Measurements from ENCODE around the gene TTLL10. TPM values are rescaled to one million over a fixed set of nuclear protein-coding genes. Genes with fewer than 3 reads are reported as not detected.

TTLL10 gene
- total and polyA plus RNA-seq, 2 of the 4 experiments (the other 2 are of a cell fraction) = not detected

- Histone ChIP-seq H4K91ac (ENCODE audit: insufficient read depth, low read depth, low read length) (no peak within 1 kb of the TSS), H4K20me1 (ENCODE audit: insufficient read depth, low read length) (no peaks in the 10 kb centered on the region; the same call in 1 of the 2 replicates), H4K5ac (ENCODE audit: low read depth, low read length) (no peak within 1 kb of the TSS), H3K14ac (replicated peaks; ENCODE audit: low read depth, low read length) (no peak within 1 kb of the TSS), H2BK5ac (ENCODE audit: low read depth, low read length, poor library complexity, severe bottlenecking) (no peak within 1 kb of the TSS), H2BK20ac (ENCODE audit: low read depth, low read length) (no peak within 1 kb of the TSS), H3K36me3 (ENCODE audit: control insufficient read depth, insufficient read depth, low read length) (peaks cover 9% of the 10 kb centered on the region; the same call in 1 of the 2 replicates), H3K27me3 (ENCODE audit: control insufficient read depth, insufficient read depth, low read length) (no peaks in the 10 kb centered on the region), H3K9ac (ENCODE audit: low read depth, low read length) (no peak within 1 kb of the TSS), H2BK120ac (ENCODE audit: low read depth, low read length) (no peak within 1 kb of the TSS), H3K56ac (ENCODE audit: extremely low read depth, insufficient read depth, low read length) (no peak within 1 kb of the TSS), H3K4me1 (ENCODE audit: control insufficient read depth, insufficient read depth, low read length) (peaks cover 13% of the 10 kb centered on the region), H4K8ac (ENCODE audit: low read depth in 2 of 2, low read length in 2 of 2) (no peak within 1 kb of the TSS), H3K27ac (ENCODE audit: insufficient read depth, low read length) (no peak within 1 kb of the TSS), H3K18ac (ENCODE audit: low read depth, low read length) (no peak within 1 kb of the TSS), H3K9me1 (ENCODE audit: insufficient read depth, low read length) (no peaks in the 10 kb centered on the region), H2BK15ac (ENCODE audit: low read depth, low read length) (no peak within 1 kb of the TSS; the same call in 2 of the 3 replicates), H2AFZ (replicated peaks; ENCODE audit: low read length, poor library complexity) (no peak within 1 kb of the TSS), H3K4me3 (ENCODE audit: insufficient read depth, low read depth, low read length) (no peak within 1 kb of the TSS), H3K79me1 (ENCODE audit: low read depth in 1 of 2, low read length in 2 of 2) (no peaks in the 10 kb centered on the region; a peak in 1 of 4 replicates), H3K23ac (ENCODE audit: low read depth, low read length) (no peak within 1 kb of the TSS), H3K4me2 (ENCODE audit: low read depth, low read length) (no peak within 1 kb of the TSS), H3K4ac (ENCODE audit: low read depth, low read length) (no peak within 1 kb of the TSS), H2AK5ac (ENCODE audit: low read depth, low read length) (no peak within 1 kb of the TSS; the same call in 1 of the 2 replicates), H2AK9ac (replicated peaks; ENCODE audit: low read depth, low read length, poor library complexity) (no peak within 1 kb of the TSS), H3K9me3 (ENCODE audit: control insufficient read depth, insufficient read depth, low read length) (no peaks in the 10 kb centered on the region)
- BruUV-seq (replicated peaks) = no TSS peak
- no peak for DNase-seq
- WGBS, 2 experiments (ENCODE audit: extremely low coverage in 2 of 2, insufficient read length in 1 of 2) = 31% methylated on average over 33 of the region's 74 CpGs; no CpG with 5 or more reads in 1 of the 2 experiments
- no peak; the same call in 1 of the 2 replicates for ATAC-seq (ENCODE audit: low read depth)
- ChIA-PET POLR2A (ENCODE audit: unreplicated experiment) (no interaction called here), CTCF (no interaction called here)
- dilution Hi-C loops (cut with HindIII; ENCODE audit: low sequenced_read_pairs, unreplicated experiment) = no loop called here
- intact Hi-C loops (cut with micrococcal nuclease) = no loop called here
- in situ Hi-C loops (cut with MboI; ENCODE audit: low sequenced_read_pairs) = no loop called here
- TF ChIP-seq ELK1 (IDR thresholded peaks at IDR 0.05; ENCODE audit: borderline replicate concordance, low read depth, low read length) (no peak), SMC3 (IDR thresholded peaks at IDR 0.05; ENCODE audit: low read depth, low read length) (no peak), POLR2A (IDR thresholded peaks at IDR 0.05; ENCODE audit: low read depth, low read length) (no peak), MAFK (IDR thresholded peaks at IDR 0.05; ENCODE audit: low read depth, low read length) (no peak), CEBPB (IDR thresholded peaks at IDR 0.05; ENCODE audit: low read depth, low read length) (no peak), RCOR1 (IDR thresholded peaks at IDR 0.05; ENCODE audit: insufficient replicate concordance, low read length) (no peak), RAD21 (IDR thresholded peaks at IDR 0.05; ENCODE audit: low read length) (no peak), MXI1 (IDR thresholded peaks at IDR 0.05; ENCODE audit: borderline replicate concordance, low read depth, low read length) (no peak), MAZ (IDR thresholded peaks at IDR 0.05; ENCODE audit: borderline replicate concordance, low read depth, low read length) (no peak), CTCF (conservative IDR thresholded peaks at IDR 0.05; ENCODE audit: low read depth, low read length) (no peak), FOS (IDR thresholded peaks at IDR 0.05; ENCODE audit: low read depth, low read length) (no peak), USF2 (IDR thresholded peaks at IDR 0.05; ENCODE audit: low read depth, low read length) (no peak), NFE2L2 (IDR thresholded peaks at IDR 0.05; ENCODE audit: low read depth, low read length) (no peak), CHD1 (IDR thresholded peaks at IDR 0.05; ENCODE audit: low read depth, low read length) (no peak), RFX5 (IDR thresholded peaks at IDR 0.05; ENCODE audit: low read depth, low read length) (no peak)
Measured at GRCh38 chr1:1246577-1247340, 73.1 kb downstream of the TTLL10 start, which contains the start of gene C1QTNF12. Gene C1QTNF12 (minus strand): TSS chr1:1246722. CDS start chr1:1246690, 32 bp downstream.
